ACHN (cell line): ENCODE results near the gene MAGI1.

Experiments
- DNase-seq: peaks from one replicate; pipeline ENCODE4 v3.0.0-alpha.2; 2015
- in situ Hi-C: cut with HindIII; loops from 2 replicates; pipeline ENCODE4 v1.10.0; 2017; ENCODE audit warnings: low sequenced_read_pairs, low pct_ligation_motif_present, low pct_unique_long_range_greater_than_20kb

MAGI1 gene

DNA sequence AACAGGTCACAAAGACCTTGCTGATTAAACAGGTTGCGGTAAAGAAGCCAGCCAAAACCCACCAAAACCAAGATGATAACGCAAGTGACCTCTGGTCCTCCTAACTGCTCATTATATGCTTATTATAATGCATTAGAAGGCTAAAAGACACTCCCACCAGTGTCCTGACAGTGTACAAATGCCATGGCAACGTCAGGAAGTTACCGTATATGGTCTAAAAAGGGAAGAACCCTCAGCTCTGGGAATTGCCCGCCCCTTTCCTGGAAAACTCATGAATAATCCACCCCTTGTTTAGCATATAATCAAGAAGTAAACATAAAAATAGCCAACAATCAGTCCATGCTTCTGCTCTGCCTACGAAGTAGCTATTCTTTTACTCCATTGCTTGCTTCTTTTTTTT lies 108.1 kb downstream of the MAGI1 start:
- in situ Hi-C loops = no loop called here
- no peak for DNase-seq

DNA sequence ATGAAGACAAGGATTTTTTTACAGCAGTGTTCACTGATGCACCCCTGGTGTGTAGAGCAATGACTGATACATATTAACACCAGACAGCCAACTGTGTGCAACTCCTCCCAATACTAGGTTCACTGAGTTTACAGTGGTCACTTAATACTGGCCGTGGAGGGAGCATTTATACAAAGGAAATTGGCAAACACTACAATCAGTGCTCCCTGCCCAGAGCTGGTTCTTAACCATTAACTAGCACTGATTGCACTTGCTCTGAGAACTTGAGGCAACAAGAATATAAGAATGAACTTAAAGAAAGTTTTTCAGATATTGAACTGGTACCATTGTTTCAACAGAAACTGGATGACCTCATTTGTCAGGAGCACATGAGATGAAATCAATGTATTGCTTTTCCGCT lies 110.6 kb downstream of the MAGI1 start:
- DNase-seq = peak; percentile 50
- in situ Hi-C loops = no loop called here

DNA sequence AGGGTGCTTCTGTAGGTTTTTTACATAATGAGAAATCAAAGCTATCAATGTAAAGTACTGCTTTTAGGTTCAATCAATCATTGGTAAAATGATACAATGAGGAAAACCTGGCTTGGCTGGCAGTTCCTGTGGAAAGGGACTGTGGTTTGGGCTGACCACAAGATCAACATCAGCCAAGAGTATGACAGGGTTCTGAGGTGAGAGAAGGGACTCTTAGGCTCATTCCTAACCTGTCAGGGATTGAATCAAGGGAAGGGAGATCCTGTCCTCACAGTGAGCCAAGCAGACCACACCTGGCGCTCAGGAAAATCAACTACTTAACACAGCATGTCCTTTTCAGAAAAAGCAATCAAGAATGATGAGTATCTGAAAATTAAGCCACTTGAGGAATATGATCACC lies 111.1 kb downstream of the MAGI1 start:
- peak; percentile 47 for DNase-seq
- in situ Hi-C loops = no loop called here

DNA sequence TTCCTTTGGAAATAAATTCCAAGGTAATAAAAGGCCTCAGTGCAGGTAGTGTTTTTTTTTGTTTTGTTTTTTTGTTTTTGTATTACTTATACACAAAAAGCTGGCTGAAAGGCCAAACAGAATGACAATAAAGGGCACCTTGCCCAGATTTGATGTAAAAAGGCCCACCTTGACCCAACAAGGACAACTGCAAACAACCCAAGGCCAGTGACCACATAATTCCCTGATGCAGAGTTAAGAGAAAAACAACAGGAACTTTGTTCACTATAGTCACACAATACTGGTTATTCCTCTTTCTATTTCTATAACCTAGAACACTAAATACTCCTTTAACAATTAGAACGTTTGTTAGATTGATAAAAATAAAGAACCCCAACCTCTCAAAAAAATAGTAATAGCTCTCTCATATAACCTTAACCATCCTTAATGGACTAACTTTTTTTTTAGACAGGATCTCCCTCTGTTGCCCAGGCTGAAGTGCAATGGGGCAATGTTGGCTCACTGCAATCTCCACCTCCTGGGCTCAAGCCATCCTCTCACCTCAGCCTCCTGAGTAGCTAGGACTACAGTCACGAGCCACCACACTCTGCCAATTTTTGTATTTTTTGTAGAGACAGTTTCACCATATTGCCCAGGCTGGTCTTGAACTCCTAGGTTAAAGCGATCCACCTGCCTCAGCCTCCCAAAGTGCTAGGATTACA lies 113.3 kb downstream of the MAGI1 start:
- in situ Hi-C loops = no loop called here
- DNase-seq = no peak

DNA sequence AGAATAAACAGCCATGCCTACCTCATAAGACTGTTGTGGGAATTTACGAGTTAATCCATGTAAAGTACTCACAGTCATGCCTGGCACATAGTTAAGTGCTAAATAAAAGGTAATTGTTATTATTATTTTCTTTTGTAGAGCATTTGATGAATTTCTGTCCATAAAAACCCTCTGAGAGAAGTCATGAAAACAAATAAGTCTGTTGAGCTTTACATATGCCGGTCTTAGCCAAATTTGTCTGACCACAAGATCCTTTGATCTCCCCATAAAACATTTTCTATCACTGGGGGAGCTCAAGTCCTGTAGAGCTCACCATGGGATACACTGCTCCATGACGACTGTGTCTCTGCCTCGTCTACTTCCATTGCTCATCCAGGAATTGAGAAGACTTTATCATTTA lies 114.0 kb downstream of the MAGI1 start:
- in situ Hi-C loops = no loop called here
- DNase-seq = no peak

DNA sequence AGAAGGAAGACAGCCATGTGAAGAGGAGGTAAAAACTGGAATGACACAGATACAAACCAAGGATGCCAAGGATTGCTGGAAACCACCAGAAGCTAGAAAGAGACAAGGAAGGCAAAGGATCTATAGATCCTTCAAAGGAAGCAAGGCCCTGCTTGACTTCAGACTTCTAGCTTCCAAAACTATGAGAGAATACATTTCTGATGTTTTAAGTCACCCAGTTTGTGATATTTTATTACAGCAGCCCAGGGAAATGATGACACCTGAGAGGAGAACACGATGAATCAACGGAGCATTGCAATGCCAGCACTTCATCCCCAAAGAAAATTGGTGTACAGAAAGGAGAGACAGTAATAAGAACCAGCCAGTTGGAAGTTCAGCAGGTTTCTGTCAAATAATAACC lies 116.3 kb downstream of the MAGI1 start:
- in situ Hi-C loops = no loop called here

DNA sequence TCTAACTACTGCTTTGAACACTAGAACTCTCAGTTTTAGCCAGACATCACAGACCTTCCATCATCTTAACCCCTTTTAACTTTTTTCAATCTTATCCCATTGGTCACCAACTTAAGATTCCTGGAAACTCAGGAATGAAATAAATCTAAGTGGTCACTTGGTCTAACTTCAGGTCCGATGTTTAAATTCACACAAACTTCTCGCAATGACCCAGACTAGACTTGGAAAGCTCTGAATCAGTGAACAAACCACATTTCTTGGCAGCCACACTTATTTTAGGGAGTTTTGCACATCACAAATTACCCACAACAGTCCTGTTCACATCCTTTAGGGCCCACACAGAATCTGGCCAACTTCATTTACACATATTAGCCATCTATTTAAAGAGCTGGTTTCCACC lies 118.9 kb downstream of the MAGI1 start:
- no peak for DNase-seq
- in situ Hi-C loops = no loop called here

More for the DNA sequence above, 116.3 kb downstream of the MAGI1 start:
- DNase-seq = no peak

DNA sequence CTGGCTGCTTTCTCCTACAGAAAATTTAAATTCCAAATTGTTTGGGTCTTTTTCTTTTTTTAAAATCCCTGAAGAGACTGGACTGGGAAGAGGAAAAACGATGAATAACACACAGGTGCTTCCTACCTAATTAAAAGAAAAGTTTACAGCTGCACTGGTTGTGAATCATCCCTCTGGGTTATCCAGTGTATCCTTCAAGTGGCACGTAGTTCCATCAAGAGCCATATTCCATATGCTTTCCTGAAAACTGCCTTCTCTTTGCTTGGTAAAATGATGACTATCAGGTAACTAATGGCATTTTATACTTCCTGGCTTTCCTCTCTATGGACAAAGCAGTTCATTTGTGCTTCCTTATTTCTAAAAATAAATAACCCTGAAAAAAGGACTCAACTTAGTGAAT lies 123.2 kb downstream of the MAGI1 start:
- DNase-seq = no peak
- in situ Hi-C loops = no loop called here

DNA sequence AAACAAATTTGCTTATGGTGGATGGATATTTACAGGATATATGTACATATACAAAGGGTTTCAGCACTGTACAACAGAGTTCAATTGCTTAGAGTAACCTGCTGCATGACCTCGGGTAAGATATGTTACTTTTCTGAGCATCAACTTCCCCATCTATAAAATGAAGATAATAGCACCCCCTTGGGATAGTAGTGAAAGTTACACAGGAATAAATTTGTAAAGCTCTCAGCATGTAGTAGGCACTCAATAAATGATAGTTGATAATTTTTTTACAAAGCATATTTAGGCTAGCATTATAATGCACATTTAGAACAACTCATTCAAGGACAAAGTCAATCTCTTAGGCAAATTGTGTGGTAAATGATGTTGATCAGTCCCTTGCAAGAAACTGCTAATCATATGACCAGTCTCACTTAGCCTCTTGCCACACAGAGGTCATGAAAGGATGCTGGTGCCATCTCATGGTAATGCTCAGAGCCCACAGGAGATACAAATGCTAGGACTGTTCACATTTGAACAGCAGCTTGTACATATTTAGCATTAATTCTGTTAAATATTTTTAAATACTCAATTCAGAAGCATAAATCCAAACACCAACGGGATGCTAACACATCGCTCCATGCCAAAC lies 123.9 kb downstream of the MAGI1 start:
- in situ Hi-C loops = no loop called here
- peak; percentile 6 for DNase-seq

DNA sequence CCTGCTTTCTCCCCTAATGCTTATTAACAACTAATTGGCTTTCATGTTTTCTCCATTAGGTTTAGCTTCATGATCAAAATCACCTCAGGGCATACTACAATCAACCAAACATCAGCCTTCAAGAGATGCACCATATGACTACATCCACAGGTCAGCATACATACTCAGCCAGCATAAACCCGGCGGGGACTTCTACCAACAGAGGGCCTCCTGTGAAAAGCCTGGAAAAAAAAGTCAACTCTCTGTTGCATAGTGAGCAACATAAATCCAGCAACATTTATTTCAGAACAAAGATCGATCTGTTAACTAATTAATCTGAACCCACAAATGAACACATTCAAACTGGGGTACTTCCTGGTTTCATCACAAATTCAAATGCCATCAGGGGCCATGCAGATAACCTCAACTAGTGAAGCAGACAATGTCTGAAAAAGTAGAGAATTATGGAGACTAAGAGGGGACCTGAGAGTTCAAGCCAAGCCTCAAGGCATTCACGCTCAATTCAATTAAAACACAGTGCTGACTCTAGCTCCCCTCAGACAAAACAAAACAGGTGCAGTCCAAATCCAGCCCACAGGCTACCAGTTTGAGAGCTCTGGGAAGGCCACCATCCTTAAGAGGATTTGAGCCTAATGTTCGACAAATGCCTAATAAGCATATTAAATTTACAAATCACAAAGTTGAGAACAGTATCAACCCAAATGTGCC lies 124.5 kb downstream of the MAGI1 start:
- DNase-seq = no peak
- in situ Hi-C loops = no loop called here

DNA sequence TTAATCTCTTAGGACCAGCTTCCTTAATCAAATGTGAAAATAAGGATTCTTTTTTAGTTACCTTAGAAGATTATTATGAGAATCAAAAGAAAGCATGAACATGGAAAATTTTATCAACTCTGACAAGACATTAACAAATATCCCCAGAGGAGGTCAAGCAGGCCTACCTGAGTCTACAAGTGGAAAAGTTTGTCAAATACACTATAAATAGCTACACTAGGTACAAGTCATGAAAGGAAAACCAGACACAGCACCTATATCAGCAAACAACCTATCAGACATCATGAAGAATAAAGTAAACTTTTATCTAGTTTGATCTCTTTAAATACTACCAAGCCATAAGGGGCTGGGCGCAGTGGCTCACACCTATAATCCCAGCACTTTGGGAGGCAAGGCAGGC lies 126.1 kb downstream of the MAGI1 start:
- in situ Hi-C loops = no loop called here
- DNase-seq = no peak

DNA sequence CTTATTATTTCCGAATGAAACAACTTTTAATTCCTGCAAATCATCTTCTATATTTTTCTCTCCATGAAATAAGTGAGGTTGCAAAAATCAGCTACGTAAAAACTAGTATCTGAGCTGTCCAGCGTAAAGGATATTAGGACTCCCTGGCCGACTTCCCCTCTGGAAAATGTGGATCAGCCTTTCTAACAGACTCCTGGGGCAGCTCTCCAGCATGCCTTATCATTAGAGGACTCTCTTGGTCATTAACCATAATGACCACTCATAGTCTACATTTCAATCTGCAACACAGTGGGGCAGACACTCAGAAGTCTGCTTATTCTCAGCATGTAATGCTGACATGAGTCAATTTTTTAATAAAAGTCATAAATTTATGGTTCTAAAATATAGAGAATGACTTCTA lies 130.1 kb downstream of the MAGI1 start:
- no peak for DNase-seq
- in situ Hi-C loops = no loop called here

DNA sequence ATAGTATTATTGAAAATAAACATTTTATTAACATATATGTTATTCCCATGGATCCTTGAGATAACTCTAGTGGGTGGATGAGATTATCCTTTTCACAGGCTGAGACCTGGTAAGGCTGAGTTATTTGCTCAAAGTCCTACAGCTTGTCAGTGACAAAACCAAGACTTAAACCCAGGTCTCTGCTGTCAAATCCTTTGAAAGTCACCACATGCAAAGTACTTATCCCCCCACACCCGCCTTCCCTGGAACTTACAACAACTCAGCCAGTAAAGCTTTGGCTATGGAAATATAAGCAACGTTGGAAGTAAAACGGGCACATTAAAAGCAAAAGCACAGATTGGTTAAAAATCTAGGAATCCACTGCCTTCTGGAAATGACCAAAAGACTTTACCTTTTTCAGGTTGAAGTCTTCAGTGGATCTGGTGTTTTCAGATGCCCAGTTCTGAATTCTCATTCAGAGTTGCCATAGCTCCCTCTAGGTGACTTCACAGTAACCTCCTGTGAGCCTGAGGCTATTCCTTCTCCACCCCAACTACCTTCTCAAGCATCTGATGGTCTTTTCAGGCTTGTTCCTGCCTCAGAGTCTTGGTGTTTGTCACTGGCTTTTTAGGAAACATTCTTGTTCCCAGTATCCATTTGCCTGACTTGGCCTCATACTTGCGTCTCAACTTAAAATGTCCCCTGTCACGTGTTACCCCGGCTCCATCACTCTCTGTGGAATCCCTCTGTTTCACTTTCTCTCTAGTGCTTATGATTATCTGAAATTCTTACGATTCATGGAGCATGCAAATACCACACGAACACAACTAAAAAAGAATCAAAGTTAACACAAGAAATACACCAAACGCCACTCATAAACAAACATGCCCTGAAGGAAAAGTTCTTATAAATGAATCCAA lies 131.2 kb downstream of the MAGI1 start:
- in situ Hi-C loops = no loop called here
- peak; percentile 21 for DNase-seq

DNA sequence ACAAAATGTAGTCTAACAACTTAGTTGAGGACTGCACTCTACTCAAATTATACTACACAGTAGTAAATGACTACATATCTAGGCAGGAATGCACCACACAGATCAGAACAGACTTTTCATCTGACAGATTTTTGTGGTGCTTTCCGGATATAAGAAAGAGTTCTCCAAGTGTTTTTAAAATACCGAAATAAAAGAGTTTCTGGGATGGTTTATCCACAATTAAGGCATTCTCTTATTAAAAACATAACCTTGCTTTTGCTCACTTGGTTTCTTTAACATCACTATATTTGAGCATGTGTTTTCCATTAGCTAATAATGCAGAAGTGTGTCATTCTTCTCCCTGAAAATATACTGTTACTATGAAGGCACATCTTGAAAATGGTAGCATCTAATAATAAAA lies 132.9 kb downstream of the MAGI1 start:
- in situ Hi-C loops = no loop called here
- no peak for DNase-seq

DNA sequence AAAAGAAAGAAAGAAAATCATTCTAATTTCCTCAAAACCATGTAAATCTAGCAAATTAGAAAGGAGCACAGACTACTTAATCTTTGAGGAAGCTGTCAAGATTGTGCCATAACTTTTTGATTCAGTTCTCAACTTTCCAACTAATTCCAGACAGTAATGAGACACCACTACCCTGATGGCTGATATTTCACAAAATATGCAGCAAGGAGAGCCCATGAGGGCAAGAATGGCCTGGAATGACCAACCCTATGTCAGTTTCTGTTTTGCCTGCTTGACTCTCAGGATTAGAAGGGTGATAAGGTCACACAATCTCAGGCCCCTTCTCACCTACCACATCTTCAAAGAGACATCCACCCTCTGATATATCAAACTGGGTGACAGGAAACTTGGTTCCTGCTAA lies 134.7 kb downstream of the MAGI1 start:
- in situ Hi-C loops = no loop called here
- DNase-seq = no peak

DNA sequence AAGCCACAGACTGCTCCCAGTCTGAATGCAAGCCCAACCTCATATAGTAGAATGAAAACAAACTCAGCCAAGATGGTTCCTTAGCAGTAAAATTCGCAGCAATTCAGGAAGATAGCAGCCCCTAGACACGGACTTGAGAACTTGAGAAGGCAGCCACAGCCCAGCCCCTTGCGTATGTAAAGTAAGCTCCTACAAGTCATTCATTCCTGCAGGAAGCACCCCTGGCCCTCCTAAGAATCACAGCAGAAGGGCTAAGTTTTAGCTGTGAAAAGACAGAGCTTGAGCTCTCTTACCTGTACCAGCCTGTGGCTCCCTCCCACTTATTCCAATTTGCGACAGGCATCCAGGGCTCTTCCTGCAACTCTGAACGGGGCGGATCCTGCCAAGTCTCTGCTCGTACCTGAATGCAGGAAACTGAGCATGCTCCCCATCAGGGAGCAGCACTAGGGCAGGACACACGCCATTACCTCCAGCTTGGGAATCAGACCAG lies 136.4 kb downstream of the MAGI1 start:
- no peak for DNase-seq
- in situ Hi-C loops = no loop called here

DNA sequence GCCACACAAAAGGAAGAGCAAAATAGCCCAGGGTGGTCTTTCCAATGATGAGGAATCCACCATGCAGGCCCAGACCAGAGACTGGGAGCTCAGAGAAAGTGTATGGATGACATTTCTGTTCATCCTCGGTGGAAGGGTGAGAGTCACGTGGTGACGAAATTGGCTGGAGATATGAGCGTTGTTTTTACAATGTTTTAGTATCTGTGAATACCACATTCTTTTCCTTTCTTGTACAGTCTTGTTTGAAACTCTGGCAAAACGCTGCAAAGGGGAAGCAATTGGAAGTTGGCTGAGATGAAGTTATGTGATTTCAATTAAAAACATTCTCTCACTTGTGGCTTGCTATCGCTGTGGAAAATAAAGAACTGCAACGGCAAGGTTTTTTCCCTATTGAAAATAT lies 137.5 kb downstream of the MAGI1 start:
- DNase-seq = no peak
- in situ Hi-C loops = no loop called here

DNA sequence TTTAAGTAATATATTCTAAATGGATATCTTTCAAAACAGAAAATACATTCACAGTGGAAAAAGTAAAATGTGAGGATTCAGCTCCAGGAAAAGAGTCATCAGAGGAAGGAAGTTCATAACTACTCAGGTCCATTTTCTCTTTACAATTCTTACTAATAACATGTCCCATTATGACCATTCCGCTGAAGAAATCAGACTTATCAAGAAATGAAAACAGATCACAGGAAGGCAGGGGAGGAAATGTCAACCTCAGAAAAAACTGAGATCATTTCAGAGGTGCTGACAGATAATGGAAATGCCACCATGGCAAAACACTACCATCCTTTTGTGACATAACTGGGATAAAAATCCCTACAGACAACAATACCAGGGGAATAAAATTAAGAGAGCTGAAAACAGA lies 139.5 kb downstream of the MAGI1 start:
- no peak for DNase-seq
- in situ Hi-C loops = no loop called here

DNA sequence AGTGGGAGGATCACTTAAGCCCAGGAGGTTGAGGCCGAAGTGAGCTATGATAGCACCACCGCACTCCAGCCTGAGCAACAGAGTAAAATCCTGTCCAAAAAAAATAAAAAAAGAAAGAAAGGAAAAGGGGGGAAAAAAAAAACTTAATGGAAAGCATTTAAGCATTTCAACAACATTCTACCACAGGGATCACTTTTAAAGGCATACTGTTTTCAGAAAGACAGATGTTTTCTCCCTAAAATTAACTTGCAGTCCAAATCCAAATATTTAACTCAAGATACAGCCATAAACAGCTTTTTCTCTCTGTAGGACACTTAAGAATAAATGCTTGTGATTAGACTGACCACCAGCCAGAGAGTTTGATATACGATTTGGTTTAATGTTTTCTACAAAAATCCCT lies 141.0 kb downstream of the MAGI1 start:
- in situ Hi-C loops = no loop called here
- DNase-seq = no peak
